Right lobe of liver (tissue), 6 donors: ENCODE measurements around the gene TNRC6C. TPM values are rescaled to one million over a fixed set of nuclear protein-coding genes. Genes with fewer than 3 reads are reported as not detected.

Experiments
- ATAC-seq, 4 donors: fragments of 200-7000 bp; cut with Tn5 transposase; one replicate each; pipeline ENCODE4 v1.9.1; 2020; ENCODE audit warnings: mild to moderate bottlenecking in 4 of 4, moderate library complexity in 4 of 4
- DNase-seq, 3 donors: peaks; one replicate each; pipeline ENCODE4 v3.0.0-alpha.2; 2020
- H3K27ac ChIP-seq, 3 donors: fragments of 200-600 bp; one replicate each; pipeline ENCODE4 v1.8.0; 2022
- H3K27me3 ChIP-seq, 2 donors: fragments of 200-600 bp; one replicate each; pipeline ENCODE4 v1.8.0; 2022
- H3K36me3 ChIP-seq, 4 donors: fragments of 200-600 bp; sonication (generic) in 1 of 4; one replicate each; pipeline versions ENCODE4 v1.5.1 to v1.8.0; 2017 to 2022; ENCODE audit warnings: control low read depth in 1 of 4
- H3K4me1 ChIP-seq, 4 donors: fragments of 200-600 bp; sonication (generic) in 1 of 4; one replicate each; pipeline versions ENCODE4 v1.5.1 to v1.8.0; 2017 to 2022; ENCODE audit warnings: control low read depth in 1 of 4
- H3K4me3 ChIP-seq, 3 donors: fragments of 200-600 bp; one replicate each; pipeline ENCODE4 v1.8.0; 2022
- H3K9me3 ChIP-seq, 4 donors: fragments of 200-600 bp; sonication (generic) in 1 of 4; one replicate each; pipeline versions ENCODE4 v1.5.1 to v1.8.0; 2017 to 2022; ENCODE audit warnings: control low read depth in 1 of 4
- CTCF ChIP-seq, 4 donors: fragments of 200-600 bp in 3 of 4; fragments of 450-650 bp in 1 of 4; IDR thresholded peaks; one replicate each; pipeline versions ENCODE4 v1.5.1 to v1.8.0; 2016 to 2022; ENCODE audit warnings: antibody characterized with exemption in 4 of 4, mild to moderate bottlenecking in 2 of 4
- POLR2A ChIP-seq: fragments of 450-650 bp; IDR thresholded peaks from one replicate; pipeline ENCODE4 v1.6.1; 2017; ENCODE audit warnings: antibody characterized with exemption, mild to moderate bottlenecking
- WGBS: methylation state at CpG from one replicate; pipeline ENCODE4 v1.1.6; 2018; ENCODE audit warnings: low coverage, low lambda C conversion rate; ENCODE audit not compliant: insufficient coverage; ENCODE audit errors: missing lambda C conversion rate; 5-methylcytosine and 5-hydroxymethylcytosine counted together
- intact Hi-C, 2 donors: fragments of 100-400 bp; cut with DNase I; formaldehyde crosslinking; loops; one replicate each; pipeline versions ENCODE4 v1.11.2 to v1.14.1; 2022
- total RNA-seq, 6 experiments: library from RNA; depleted of rRNA in 2 of 6; stranded (reverse); fragments of >200 nt in 2 of 6; fragmentation: NEBNext Ultra II Directional in 3 of 6; extraction: Animal tissue kit (Norgen Biotek cat#: 25700) in 3 of 6; gene quantifications; one replicate each; pipeline versions ENCODE4 v1.1.0 to v1.2.4, GENCODE V29; 2016 to 2023
- donor health status: DM: no; HTN: yes; CAD: no.
- donor health status: DM: no; HTN: no; CAD: no.
- donor health status: DM: no; HTN: no; CAD: no.
- donor health status: DM: no; HTN: yes; CAD: no.
- donor health status: DM: no; HTN: yes; CAD: no.

Gene TNRC6C
- total RNA-seq, 6 experiments from 2014 or later, result 1.9 to 10.6 (median 7.7) TPM

DNA sequence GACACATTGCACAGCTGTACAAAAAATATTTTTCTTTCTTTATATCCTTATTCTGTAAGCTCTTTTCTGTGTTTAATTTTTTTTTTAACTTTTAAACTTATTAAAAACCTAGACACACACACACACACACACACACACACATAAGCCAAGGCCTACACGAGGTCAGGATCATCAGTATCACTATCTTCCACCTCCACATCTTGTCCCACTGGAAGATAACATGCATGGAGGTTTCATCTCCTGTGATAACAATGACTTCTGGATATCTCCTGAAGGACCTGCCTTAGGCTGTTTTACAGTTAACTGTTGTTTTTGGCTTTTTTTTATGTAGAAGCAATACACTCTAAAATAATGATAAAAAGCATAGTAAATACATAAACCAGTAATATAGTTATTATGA, 71.2 kb downstream of the TNRC6C start:
- WGBS, result 33% methylated on average over 1 of the region's 1 CpG
- Histone ChIP-seq H3K9me3 (no peaks in the 10 kb centered on the region), H3K27ac (no peak overlapping the region), H3K4me3 (no peak overlapping the region), H3K36me3 (peaks cover 0 to 11% (median 2%) of the 10 kb centered on the region in 4 donors), H3K4me1 (no peaks in the 10 kb centered on the region), H3K27me3 (no peaks in the 10 kb centered on the region)
- intact Hi-C loops, result no loop called here
- no peak for ATAC-seq
- no peak for TF ChIP-seq POLR2A
- no peak for TF ChIP-seq CTCF (IDR thresholded peaks at IDR 0.05)
- no peak for DNase-seq

- no peak for ATAC-seq
- 90% methylated on average over 5 of the region's 8 CpGs for WGBS
Observed at GRCh38 chr17:78031435-78031834, 72.9 kb downstream of the TNRC6C start.

DNA sequence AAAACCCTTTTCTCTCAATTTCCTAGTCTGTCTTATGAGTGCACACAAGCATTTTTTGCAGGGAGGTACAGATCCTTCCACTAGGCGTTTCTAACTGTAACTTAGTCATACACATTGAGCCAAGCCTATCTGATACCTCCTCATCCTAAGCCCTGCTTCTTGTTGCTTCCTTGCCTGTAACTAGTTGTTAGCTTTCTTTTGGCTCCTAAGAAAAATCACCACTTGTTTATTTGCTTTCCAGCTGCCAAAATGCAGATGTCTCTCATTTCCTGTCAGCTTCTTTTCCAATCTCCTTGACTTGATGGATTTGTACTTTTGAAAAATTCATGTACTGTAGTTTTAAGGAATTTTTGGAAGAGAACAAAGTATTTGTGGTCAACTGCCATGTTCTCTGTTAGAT, 73.7 kb downstream of the TNRC6C start:
- Histone ChIP-seq H3K27ac (no peak overlapping the region), H3K4me1 (no peaks in the 10 kb centered on the region), H3K9me3 (no peaks in the 10 kb centered on the region), H3K27me3 (no peaks in the 10 kb centered on the region), H3K4me3 (no peak overlapping the region), H3K36me3 (peaks cover 0 to 18% (median 2%) of the 10 kb centered on the region in 4 donors)
- TF ChIP-seq CTCF (IDR thresholded peaks at IDR 0.05) (no peak), POLR2A (no peak)
- intact Hi-C loops, result no loop called here
- DNase-seq (no peak), ATAC-seq (no peak)
- WGBS, result 86% methylated on average over 1 of the region's 1 CpG

More at GRCh38 chr17:78031435-78031834, 72.9 kb downstream of the TNRC6C start:
- no peak for DNase-seq
- TF ChIP-seq CTCF (IDR thresholded peaks at IDR 0.05) (no peak), POLR2A (no peak)
- Histone ChIP-seq H3K27ac (no peak overlapping the region), H3K4me1 (no peaks in the 10 kb centered on the region), H3K36me3 (peaks cover 0 to 13% (median 2%) of the 10 kb centered on the region in 4 donors), H3K9me3 (no peaks in the 10 kb centered on the region), H3K4me3 (no peak overlapping the region), H3K27me3 (no peaks in the 10 kb centered on the region)
- intact Hi-C loops, result no loop called here

DNA sequence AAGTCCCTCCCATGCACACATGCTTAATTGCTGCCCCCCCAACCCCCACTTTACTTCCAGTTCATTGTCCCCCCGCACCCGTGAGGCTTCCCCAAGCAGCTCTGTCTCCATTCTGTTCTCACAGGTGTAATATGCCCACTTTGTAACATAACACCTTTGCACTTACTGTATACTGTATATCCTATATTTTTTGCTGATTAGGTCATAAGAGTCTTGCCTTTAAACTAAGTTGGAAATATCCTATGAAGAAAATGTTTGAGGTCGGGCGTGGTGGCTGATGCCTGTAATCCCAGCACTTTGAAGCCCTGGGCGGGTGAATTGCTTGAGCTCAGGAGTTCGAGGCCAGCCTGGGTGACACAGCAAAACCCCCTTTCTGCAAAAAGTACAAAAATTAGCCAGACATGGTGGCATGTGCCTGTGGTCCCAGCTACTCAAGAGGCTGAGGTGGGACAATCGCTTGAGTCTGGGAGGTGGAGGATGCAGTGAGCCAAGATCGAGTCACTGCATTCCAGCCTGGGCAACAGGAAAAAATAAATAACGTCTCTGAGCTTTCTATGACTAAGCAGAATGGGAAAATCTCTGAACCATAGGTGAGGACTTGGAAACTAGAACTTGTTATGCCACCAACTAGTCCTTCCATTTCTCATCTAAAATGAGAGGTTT, 76.1 kb downstream of the TNRC6C start:
- H3K4me1 ChIP-seq, result no peaks in the 10 kb centered on the region
- H3K4me3 ChIP-seq, result no peak overlapping the region
- H3K9me3 ChIP-seq, result no peaks in the 10 kb centered on the region
- no peak for TF ChIP-seq CTCF (IDR thresholded peaks at IDR 0.05)
- TF ChIP-seq POLR2A, result no peak
- no peak for ATAC-seq
- 96% methylated on average over 9 of the region's 9 CpGs for WGBS
- peaks cover 0 to 24% (median 2%) of the 10 kb centered on the region in 4 donors for H3K36me3 ChIP-seq
- no peak overlapping the region for H3K27ac ChIP-seq
- no peaks in the 10 kb centered on the region for H3K27me3 ChIP-seq
- no peak for DNase-seq
- intact Hi-C loops, result no loop called here
